ENCODE measurements around the gene TMEM63C.

The TMEM63C gene

DNA sequence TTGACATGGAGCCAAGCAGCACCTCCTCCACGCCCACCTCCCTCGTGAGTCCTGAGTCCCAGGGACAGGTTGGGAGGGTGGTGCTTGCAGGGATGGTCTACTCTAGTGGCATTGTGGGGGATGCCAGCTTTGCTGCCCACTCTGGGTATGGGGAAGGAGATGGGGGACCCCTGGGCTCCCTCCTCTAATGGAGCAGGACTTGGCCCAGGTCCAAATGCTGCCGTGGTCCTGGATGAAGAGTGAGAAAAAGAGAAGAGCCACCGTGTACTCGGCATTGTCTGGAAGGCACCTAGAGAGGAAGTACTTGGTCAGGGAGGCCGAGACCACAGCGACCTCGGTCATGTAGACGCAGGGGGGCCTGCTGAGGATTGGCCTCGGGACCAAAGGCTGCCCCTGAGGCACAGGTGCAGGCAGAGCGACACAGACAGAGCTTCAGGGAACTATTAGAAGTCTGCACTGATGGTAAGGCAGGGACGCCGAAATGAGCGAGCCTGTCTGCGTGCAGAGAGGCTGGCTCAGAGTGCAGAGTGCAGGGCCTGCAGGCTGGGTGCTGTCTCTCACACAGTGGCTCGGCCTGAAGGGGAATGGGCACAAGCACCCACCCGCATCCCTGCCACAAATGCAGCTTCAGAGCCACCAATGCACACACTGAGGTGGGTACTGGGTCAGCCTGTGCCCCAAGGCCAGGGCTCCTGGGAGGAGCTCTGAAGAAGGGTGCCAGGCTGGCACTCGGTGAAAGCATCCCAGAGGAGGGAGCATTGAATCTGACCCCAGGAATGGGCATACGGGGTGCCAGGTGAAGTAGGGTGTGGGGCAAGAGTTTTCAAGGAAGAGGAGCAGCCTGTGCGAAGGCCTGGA, 72.0 kb downstream of the TMEM63C start:
- TF ChIP-seq, protein P1, sequence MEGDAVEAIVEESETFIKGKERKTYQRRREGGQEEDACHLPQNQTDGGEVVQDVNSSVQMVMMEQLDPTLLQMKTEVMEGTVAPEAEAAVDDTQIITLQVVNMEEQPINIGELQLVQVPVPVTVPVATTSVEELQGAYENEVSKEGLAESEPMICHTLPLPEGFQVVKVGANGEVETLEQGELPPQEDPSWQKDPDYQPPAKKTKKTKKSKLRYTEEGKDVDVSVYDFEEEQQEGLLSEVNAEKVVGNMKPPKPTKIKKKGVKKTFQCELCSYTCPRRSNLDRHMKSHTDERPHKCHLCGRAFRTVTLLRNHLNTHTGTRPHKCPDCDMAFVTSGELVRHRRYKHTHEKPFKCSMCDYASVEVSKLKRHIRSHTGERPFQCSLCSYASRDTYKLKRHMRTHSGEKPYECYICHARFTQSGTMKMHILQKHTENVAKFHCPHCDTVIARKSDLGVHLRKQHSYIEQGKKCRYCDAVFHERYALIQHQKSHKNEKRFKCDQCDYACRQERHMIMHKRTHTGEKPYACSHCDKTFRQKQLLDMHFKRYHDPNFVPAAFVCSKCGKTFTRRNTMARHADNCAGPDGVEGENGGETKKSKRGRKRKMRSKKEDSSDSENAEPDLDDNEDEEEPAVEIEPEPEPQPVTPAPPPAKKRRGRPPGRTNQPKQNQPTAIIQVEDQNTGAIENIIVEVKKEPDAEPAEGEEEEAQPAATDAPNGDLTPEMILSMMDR (IDR thresholded peaks at IDR 0.05; ENCODE audit: low read length), result no peak
- no peaks in the 10 kb centered on the region for H4K20me1 ChIP-seq (ENCODE audit: insufficient read depth, low read length)
- H3K9ac ChIP-seq (ENCODE audit: low read length), result no peak overlapping the region
- no peaks in the 10 kb centered on the region for H3K9me2 ChIP-seq (ENCODE audit: low read depth, low read length)
- H3K36me3 ChIP-seq (ENCODE audit: insufficient read depth, low read length), result no peaks in the 10 kb centered on the region; the same call in 1 of the 2 replicates
- no peaks in the 10 kb centered on the region for H3K79me2 ChIP-seq (ENCODE audit: insufficient read depth, low read length)
- no peak overlapping the region for H3K4me3 ChIP-seq (ENCODE audit: low read depth, low read length, poor library complexity, severe bottlenecking)
- H3K4me1 ChIP-seq (ENCODE audit: insufficient read depth, low read length, severe bottlenecking), result no peaks in the 10 kb centered on the region
- no peaks in the 10 kb centered on the region for H3K9me3 ChIP-seq (ENCODE audit: low read length)
- no peaks in the 10 kb centered on the region for H3F3A ChIP-seq (ENCODE audit: insufficient read depth, low read length)
- H3K27ac ChIP-seq (ENCODE audit: low read depth, low read length, poor library complexity, severe bottlenecking), result no peak overlapping the region
- no peaks in the 10 kb centered on the region for H3K27me3 ChIP-seq (ENCODE audit: insufficient read depth, low read length)
- no peak overlapping the region for H3K4me2 ChIP-seq (ENCODE audit: low read length)
- no peak overlapping the region for H2AFZ ChIP-seq (ENCODE audit: low read length)

DNA sequence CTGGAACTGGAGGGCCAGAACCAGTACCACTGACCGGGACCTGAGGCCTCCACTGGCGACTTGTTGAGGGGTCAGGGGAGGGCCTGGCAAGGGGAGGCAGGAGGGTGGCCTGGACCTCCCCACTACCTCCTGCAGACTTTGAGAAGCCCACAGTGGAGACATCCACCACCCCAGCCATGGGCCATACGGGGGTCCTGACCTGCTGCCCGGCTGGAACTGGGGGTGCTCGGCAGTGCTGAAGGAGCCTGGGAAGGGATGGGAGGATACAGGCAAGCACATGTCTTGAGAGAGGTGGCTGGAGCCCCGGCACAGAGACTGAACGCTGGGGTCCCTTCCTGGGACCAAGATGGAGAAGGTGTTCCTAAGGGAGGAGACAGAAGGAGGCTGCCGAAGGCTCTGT, 75.1 kb downstream of the TMEM63C start:
- Histone ChIP-seq H3K4me2 (ENCODE audit: low read length) (no peak overlapping the region), H4K20me1 (ENCODE audit: insufficient read depth, low read length) (no peaks in the 10 kb centered on the region), H3K9me3 (ENCODE audit: low read length) (no peaks in the 10 kb centered on the region), H3K9ac (ENCODE audit: low read length) (no peak overlapping the region), H3K9me2 (ENCODE audit: low read depth, low read length) (no peaks in the 10 kb centered on the region), H2AFZ (ENCODE audit: low read length) (no peak overlapping the region), H3K36me3 (ENCODE audit: insufficient read depth, low read length) (no peaks in the 10 kb centered on the region; the same call in 1 of the 2 replicates), H3F3A (ENCODE audit: insufficient read depth, low read length) (no peaks in the 10 kb centered on the region), H3K4me1 (ENCODE audit: insufficient read depth, low read length, severe bottlenecking) (no peaks in the 10 kb centered on the region), H3K79me2 (ENCODE audit: insufficient read depth, low read length) (no peaks in the 10 kb centered on the region), H3K27me3 (ENCODE audit: insufficient read depth, low read length) (peaks cover 3% of the 10 kb centered on the region; the same call in 1 of the 2 replicates), H3K27ac (ENCODE audit: low read depth, low read length, poor library complexity, severe bottlenecking) (no peak overlapping the region), H3K4me3 (ENCODE audit: low read depth, low read length, poor library complexity, severe bottlenecking) (no peak overlapping the region)
- TF ChIP-seq, protein P1 (IDR thresholded peaks at IDR 0.05; ENCODE audit: low read length), result no peak
- TF ChIP-seq EZH2 (IDR thresholded peaks at IDR 0.05; ENCODE audit: borderline replicate concordance, low read length), result no peak

DNA sequence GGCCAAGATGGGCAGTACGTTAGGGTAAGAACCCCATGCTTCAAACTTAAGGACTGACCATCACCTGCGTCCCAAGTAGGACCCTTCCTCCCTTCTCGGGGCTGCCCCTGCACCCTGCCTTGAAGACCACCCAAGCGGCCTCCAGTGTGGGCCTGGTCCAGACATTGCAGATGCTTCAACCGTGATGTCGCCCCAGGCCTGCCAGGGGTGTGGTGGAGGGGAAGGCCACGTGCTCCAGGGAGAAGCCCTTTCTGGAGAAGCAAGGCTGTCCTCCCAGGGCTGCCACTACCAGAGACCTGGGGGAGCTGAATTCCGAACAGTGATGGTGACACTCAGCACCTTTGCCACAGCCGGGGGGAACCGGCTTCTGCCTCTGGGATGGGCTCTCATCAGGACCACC, 76.1 kb downstream of the TMEM63C start:
- H3K79me2 ChIP-seq (ENCODE audit: insufficient read depth, low read length), result no peaks in the 10 kb centered on the region
- no peak overlapping the region for H3K9ac ChIP-seq (ENCODE audit: low read length)
- H4K20me1 ChIP-seq (ENCODE audit: insufficient read depth, low read length), result no peaks in the 10 kb centered on the region
- H3F3A ChIP-seq (ENCODE audit: insufficient read depth, low read length), result no peaks in the 10 kb centered on the region
- H3K9me3 ChIP-seq (ENCODE audit: low read length), result no peaks in the 10 kb centered on the region
- H3K36me3 ChIP-seq (ENCODE audit: insufficient read depth, low read length), result no peaks in the 10 kb centered on the region; the same call in 1 of the 2 replicates
- no peak overlapping the region for H2AFZ ChIP-seq (ENCODE audit: low read length)
- peaks cover 3% of the 10 kb centered on the region; the same call in 1 of the 2 replicates for H3K27me3 ChIP-seq (ENCODE audit: insufficient read depth, low read length)
- H3K4me2 ChIP-seq (ENCODE audit: low read length), result no peak overlapping the region
- H3K4me1 ChIP-seq (ENCODE audit: insufficient read depth, low read length, severe bottlenecking), result no peaks in the 10 kb centered on the region
- H3K9me2 ChIP-seq (ENCODE audit: low read depth, low read length), result no peaks in the 10 kb centered on the region
- TF ChIP-seq, protein P1 (IDR thresholded peaks at IDR 0.05; ENCODE audit: low read length), result no peak
- no peak for TF ChIP-seq EZH2 (IDR thresholded peaks at IDR 0.05; ENCODE audit: borderline replicate concordance, low read length)
- H3K27ac ChIP-seq (ENCODE audit: low read depth, low read length, poor library complexity, severe bottlenecking), result no peak overlapping the region
- H3K4me3 ChIP-seq (ENCODE audit: low read depth, low read length, poor library complexity, severe bottlenecking), result no peak overlapping the region

Data from OCI-LY1 (cell line).